ENCODE data around the gene C11orf71.

The C11orf71 gene

GRCh38 chr11:114353443-114353842 is 46.9 kb downstream of the C11orf71 start:
- no peak for DNase-seq

DNA sequence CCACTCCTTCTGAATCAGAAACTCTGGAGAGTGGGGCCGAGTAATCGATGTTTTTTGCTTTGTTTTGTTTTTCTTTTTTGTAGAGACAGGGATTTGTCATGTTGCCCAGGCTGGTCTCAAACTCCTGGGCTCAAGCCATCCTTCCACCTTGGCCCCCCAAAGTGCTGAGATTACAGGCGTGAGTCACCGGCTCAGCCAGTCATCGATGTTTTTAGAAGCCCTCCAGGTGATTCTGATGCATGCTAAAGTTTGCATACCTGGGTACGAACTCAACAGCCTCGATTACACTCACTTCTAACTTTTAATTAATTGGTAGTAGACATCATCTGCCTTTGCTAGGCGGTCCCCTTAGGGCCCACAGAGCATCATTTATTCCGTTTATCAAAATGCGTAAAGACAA is 50.3 kb downstream of the C11orf71 start:
- no peak for DNase-seq
